HG02943 (cell line): ENCODE measurements around the gene SSTR3.

Experiments
- ATAC-seq: cut with Tn5 transposase; IDR thresholded peaks from one replicate; pipeline ENCODE4 v1.9.1; 2021; ENCODE audit warnings: mild to moderate bottlenecking, low read depth, moderate library complexity; ENCODE audit not compliant: unreplicated experiment

Gene SSTR3

DNA sequence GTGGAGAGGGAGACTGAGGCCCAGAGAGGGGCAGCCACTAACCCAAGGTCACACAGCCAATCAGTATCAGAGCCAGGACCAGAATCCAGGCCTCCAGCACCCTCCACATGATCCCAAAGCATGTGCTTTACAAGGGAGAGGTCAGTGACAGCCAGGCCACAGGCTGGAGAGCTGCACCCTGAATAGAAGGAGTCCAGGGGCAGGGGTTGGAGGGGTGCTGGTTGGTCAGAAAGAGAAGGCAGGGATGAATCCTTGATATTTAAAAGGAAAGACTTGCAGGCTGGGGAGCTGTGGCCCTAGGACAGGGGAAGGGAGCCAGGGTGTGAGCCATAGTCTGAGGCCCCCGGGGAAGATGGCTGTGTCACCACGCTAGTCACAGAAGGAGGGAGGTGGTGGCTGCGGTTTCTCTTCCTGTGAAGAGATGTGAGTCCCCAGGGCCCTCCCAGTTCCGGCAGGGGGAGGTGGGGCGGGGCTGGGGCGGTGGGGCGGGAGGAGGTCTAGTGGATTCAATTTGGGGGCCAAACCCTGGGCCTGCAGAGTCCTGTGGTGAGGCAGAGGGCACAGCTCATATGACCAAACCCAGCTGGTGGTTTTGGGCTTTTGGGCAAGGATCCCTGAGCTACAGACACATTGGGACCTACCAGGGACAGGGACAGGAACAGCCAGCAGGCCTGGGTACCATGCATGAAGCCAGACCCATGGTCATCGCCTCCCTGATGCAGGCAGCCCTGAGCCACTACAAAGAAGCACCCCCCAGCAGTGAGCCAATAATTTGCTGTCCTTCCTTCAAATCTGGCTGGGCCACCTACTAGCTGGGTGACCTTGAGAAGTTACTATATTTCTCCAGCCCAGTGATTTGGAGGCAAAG is 17.8 kb upstream of the SSTR3 start:
- no peak for ATAC-seq

DNA sequence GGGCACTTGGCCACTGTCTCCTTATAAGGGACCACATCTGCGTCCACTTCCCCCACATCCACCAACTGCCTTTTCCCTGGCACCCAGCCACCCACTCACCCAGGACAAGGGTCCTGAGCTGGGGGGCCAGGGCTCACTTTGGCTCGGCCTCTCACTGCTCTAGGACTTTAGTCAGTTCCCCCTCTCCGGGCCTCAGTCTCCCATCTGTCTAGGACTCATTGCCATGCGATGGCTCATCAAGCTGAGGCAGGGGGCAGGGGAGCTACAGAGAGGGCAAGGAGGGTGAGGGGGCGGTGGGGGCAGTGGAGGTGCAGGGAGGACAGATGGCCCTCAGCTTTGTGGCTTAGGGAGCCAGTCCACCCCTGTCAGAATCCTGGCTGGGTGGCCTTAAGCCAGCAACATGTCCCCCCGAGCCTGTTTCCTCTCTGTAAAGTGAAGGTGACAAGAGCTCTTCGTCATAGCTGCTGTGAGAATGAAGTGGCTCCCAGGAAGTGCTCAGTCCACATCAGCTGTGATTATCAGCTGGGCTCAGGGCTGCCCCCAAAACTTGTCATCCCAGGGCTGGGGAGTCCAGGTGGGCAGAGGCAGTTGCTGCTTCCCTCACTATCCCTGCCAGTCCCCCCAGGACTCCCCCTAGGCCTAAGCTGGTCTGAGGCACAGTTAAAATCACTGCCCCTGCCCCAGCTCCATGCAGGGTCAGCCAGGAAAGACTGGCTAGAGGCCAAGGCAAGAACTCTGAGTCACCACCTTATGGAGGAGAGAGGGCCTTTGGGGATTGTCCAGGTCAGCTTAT is 16.9 kb upstream of the SSTR3 start:
- no peak for ATAC-seq

DNA sequence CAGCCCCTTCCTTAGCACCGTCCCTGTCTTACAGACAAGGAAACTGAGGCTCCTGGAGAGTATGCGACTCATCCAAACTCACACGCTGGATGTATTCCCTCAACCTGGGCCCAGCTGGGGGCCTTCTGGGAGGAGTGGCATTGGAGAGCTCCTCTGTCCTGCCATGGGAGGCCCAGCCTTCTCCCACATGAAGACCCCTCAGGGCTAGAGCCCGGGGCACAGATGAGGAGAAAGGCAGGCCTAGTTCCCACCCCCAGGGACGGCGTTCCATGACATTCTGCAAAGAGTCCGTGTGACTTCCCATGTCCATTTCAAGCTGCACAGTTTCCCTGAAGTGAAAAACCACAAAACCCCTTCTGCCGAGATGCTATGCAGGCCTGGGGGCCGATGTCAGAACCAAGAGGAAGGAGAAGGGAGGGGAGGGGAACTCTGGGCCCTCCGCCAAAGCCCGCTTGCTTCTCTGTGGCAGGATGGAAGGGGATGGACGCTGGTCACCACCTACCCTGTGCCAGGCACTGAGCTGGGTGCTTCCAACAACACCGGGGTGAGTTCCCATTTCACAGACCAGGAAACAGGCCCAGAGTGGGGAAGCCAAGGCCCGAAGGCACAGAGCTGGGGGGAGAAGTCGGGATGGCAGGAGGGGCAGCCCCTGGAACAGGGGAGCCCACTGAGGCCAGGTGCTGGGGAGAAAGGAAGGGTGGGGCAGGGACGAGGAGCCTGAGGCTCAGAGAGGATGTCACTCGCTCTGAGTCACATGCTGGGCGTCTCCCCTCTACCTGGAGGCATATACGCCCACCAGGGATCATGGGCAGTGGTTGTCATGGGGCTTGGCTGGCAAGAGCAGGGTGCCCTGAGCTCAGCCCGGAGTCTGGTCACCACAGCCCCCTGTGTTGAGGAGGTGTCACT is 16.1 kb upstream of the SSTR3 start:
- no peak for ATAC-seq

DNA sequence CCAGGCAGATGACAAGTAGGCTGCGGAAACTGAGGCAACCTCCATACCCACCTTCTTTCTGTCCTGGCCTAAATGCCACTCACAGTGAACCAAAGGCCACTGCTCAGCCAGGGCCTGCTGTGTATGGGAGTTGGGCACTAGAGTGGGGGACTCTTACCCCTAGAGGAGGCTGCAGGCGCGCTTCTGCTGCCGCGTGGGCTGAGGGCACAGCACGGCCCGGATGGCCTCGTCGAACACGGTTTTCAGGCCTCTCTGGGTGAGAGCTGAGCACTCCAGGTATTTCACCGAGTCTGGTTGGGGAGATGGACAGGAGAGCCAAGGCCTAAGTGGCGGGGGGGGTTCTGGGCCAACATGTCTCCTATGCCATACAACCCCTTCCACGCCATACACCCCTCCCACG is 14.2 kb upstream of the SSTR3 start:
- ATAC-seq = no peak

DNA sequence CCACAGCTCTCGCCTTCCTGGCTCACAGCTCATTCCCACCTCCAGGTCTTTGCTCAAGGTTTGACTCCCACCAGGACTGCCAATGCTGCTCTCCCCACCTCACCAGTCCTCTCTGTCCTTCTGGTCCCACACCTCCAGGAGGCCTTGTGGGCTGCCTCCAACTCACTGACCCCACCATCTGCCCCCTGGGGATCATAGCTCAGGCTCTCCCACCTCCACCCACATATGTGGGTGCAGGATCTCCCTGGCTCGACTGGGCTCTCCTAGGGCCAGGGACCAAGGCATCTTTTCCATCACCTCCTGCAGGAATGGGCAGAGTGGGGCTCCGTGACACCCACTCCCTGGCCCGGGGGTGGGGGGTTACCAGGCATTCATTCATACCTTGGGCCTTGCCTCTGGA is 13.8 kb upstream of the SSTR3 start:
- ATAC-seq = no peak

DNA sequence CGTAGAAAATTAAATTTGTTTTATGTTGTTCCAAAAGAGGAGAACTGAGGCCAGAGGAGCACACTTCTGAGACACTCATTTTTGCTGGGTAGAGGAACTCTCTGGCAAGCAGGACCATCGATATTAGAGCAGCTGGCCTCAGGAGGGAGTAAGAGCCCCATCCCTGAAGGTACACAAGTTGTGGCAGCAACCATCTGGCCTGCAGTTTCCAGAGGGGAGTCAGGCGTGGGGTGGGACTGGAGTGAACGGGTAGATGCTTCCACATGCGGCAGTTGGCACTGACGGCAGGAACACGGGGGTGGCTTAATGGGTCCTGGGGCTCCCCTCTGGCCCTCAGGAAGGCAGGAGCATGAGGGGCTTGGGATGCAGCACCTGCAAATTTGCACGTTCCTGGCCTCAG is 13.2 kb upstream of the SSTR3 start:
- ATAC-seq = no peak

DNA sequence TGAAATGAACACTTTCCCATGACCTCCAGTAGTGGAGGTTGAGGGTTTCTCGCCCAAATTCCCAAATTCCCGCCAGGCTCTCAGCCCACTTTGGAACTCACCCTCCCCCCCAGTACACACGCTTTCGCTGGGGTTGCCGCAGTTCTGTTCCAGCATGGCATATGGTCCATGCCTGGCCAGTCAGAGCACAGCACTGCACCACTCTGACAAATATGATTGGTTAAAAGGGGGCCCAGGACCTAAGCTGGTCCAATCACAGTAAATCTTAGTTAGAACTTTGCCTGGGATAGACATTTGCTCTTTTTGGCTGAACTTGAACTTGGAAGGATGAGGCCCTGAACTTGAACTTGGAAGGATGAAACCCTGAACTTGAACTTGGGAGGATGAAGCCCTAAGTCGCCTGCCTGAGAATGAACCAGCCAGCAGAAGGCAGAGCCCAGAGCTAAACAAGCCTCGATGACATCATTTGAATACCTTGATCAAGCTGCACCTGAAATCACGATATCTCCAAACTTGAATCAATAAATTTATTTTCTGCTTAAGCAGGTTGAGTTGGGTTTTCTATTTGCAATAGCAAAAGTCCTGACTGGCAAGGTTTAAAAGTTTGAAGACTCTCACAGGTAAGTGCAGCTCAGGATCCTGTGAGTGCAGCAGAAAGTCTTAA is 12.6 kb upstream of the SSTR3 start:
- ATAC-seq = no peak

DNA sequence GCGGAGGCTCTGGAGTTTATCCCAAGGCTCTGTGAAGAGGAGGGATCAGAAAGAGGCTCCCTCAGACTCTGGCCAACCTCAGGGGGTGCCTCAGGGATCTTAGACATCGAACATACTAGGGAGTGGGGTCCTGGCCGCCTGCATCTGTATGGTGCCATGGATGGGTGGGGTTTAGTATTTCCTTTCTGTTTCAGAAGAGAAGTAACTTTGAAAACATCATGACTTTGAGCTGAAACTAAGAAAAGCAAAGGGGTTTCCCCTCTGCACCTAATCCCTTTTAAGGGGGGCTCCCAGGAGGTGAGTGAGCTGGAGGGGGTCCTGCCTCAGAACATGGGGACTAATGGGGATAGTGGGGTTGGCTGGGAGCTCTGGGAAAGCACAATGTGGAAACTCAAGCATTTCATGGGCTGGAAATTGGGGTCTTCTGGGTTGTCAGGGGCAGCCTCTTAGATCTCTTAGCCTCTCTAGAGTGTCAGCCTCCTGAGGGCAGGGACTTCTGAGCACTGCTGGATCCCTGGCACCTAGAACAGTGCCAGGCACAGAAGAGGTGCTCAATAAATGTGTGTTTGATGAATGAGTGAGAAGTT is 11.8 kb upstream of the SSTR3 start:
- ATAC-seq = no peak

DNA sequence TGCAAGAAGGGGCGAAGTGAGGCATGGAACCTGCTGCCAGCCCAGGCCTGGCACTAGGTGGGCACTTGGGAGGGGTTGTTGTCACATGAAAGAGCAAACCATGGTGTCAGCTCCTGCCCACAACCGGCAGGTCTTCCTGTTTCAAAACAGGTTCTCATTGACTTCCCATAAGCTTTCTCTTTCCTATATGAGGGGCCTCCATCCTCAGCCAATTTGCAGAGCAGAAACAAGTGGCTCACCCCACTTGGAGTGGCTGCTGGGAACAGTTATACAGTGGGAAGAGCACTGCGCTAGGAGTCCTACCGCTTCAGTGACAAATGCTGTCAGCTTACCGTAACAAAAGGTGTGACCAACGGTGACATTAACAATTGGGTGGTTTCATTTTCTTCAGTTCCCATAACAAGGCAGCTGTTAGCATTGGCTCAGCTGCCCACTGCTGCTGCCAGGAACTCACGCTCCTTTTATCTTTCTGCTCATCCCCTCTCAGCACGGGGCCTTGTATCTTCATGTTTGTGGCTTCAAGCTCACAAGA is 10.2 kb upstream of the SSTR3 start:
- no peak for ATAC-seq

DNA sequence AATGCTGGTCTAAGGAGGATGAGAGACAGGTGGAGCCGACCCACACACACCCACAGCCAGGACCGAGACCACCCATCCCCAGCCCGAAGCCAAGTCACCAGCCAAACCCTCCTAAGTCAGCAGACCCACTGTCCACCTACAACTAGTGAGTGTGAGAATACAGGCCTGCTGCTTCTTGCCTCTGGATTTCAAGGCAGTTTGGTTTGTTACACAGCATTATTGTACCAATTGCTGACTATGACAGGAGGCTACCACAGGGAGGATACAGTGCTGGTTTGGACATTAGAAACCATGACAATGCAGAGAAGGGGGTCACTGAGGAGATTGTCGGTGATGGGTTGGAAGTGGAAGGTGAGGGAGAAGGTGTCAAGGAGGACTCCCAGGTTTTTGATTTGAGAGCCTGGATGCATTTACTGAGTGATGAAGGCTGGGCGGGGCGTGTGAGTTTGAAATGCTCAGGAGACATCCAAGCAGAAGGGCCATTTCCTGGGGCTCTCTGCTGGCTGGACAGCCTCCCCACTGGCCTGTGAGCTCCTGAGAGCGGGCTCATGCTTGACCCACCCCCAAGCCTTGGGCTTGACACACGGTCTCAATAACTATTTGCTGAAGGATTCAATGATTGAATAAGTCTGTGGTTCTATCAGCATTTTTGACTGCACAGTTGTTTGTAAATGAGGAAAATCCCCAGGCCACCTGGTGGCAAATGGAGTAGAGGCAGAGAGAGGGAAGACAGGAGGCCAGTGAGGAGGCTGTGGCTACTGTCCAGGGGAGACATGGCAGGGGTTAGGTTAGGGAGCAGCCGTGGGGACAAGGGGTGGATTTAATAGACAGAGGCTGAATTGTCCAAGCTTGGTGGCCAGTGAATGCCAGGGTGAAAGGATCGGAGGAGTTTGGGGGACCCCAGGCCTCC is 9.4 kb upstream of the SSTR3 start:
- ATAC-seq = no peak

DNA sequence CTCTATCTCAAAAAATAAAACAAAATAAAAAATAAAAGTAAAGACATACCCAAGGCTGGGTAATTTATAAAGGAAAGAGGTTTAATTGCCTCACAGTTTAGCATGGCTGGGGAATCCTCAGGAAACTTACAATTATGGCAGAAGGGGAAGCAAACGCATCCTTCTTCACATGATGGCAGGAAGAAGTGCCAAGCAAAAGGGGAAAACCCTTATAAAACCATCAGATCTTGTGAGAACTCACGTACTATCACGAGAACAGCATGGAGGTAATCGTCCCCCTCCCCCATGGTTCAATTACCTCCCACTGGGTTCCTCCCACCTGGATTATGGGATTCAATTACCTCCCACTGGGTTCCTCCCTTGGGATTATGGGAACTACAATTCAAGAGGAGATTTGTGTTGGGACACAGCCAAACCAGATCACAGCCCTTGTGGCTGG is 8.3 kb upstream of the SSTR3 start:
- ATAC-seq = no peak

DNA sequence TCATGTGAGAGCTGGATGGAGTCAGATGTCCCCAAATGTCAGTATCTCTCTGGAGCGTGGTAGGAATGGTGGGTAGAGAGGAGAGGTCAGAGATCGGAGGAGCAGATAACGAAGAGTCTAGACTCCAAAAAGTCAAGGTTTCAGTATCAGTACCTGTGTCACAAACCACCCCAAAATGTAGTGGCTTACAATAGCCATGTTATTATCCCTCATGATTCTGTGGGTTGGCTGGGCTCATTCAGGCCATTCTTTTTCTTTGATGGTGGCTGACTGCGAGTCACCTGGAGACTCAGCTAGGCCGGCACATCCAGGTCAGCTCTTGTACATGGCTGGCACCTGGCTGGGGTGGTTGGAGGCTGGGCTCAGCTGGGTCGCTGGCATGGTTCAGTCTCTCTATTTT is 7.3 kb upstream of the SSTR3 start:
- ATAC-seq = peak; percentile 10

DNA sequence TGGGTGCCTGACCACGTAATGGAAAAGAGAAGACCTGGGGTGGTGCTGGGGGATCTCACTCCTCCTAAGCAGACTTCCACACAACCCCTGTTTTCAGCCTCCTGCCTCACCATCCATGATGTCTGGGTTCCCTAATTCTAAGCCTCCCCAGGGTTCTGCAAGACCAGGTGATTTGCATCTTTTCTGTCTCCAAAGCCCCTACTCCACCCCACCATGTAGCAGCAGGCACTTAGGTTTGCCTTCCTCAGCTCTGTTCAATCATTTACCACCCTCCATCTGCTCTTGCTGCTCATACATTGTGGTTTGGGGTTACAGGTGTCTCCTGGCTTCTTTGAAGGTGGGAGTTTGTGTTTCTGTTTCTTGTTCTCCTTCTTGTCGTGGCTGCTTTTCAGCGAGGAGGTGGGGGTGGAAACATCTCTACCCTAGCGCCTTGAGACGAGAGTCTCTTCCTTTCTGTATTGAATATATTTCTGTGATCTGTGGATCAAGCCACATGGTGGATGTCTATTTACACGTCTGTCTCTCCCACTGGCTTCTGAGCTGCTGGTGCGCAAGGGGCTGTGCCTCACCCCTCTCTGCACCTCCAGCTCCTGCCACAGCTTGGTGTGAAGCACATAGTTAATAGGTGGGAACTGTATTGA is 6.6 kb upstream of the SSTR3 start:
- ATAC-seq = peak; percentile 75

DNA sequence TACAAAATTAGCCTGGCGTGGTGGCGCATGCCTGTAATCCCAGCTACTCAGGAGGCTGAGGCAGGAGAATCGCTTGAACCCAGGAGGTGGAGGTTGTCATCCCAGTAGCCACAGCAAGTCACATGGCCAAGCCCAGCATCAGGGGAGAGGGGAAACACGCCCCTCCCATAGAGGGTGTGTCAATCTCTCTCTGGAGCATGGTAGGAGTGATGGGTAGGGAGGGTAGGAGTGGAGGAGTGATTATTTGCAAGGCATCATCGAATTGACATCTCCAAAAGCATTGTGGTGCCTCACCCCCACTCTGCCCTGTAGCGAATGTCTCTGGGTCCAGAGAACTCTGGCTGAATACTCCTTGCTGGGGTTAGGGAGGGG is 6.1 kb upstream of the SSTR3 start:
- ATAC-seq = peak; percentile 21

DNA sequence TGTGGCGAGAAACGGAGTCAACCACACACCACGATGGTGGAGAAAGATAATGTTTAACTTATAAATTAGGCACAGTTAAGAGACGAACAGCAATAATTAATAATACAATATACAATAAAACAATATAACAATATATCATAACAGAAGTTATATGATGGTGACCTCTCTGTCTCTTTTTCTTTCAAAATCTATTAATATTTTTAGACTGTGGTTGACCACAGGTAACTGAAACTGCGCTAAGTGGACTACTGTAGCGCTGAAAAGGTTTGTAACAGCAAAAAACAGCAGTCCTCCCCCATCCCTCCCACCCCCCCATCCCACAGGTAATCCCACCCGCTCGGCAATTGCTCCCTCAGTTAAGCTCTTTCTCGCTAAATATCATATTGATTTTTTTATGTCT is 3.6 kb upstream of the SSTR3 start:
- ATAC-seq = no peak

DNA sequence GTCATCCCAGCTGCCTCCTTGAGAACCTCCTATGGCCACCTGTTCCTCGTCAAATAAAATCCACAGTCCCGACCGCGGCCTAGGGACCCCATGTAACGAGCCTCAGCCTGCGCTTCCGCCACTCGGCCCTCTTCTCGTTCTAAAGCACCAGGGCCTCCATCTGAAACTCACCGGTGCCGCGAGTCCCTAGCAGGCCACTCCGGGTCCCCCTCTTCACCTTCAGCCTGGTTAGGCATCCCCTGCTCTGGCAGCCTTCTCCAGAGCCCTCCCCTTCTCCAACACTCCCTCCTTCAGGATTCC is 2.4 kb upstream of the SSTR3 start:
- no peak for ATAC-seq

DNA sequence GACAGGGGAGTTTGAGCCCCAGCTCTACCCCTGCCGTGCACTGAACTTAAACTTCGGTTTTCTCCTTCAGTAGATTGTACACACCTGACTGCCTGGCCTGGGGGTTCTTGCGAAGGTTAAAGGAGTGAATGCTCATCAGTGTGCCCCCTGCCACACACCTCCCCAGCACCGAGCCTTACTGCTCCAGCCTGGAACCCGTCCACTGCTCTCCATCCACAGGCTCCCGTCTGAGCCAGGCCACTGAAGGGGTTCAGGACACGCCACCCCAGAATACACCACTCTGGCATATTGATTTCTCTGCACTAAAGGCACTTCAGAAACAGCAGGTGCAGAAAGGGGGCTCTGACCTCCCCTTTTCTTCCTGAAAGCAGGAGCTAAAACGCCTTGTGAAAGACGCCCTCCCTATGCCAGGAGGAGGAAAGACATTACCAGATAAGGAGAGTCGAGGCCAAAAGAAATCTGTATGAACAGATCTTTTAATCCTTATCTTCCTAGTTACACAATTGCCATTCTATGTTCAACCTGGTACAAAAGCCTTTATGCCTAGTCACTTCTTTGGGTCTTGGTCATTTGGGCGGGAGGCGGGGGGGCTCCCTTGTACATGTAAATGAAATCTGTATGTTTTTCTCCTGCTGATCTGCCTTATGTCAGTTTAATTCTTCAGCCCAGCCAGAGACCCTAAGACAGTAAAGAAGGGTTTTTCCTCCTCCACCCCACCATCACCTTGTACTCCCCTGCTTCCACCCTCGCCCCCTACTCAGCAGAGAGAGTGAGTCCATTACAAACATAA is 1.9 kb upstream of the SSTR3 start:
- no peak for ATAC-seq
